ENCODE measurements around the gene ASAP3.
A peak's percentile ranks its signal among the peaks of the same experiment; 100 is the strongest.

The ASAP3 gene

GRCh38 chr1:23477359-23478144, 6.4 kb downstream of the ASAP3 start:
- DNase-seq, result no peak

DNA sequence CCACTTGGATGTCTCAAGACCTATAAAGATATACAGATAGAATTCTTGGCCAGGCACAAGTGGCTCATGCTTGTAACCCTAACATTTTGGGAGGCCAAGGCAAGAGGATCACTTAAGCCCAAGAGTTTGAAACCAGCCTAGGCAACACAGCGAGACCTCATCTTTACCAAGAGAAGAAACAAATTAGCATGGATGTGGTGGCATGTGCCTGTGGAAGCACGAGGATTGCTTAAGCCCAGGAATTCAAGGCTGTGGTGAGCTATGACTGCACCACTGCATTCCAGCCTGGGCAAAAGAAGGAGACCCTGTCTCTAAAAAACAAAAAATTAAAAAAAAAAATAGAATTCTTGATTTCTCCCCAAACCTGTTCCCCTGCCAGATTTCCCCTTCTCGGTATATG, 8.3 kb downstream of the ASAP3 start:
- DNase-seq, result no peak

- no peak for DNase-seq
These were observed 8.8 kb downstream of the ASAP3 start for GRCh38 chr1:23475134-23475628.

DNA sequence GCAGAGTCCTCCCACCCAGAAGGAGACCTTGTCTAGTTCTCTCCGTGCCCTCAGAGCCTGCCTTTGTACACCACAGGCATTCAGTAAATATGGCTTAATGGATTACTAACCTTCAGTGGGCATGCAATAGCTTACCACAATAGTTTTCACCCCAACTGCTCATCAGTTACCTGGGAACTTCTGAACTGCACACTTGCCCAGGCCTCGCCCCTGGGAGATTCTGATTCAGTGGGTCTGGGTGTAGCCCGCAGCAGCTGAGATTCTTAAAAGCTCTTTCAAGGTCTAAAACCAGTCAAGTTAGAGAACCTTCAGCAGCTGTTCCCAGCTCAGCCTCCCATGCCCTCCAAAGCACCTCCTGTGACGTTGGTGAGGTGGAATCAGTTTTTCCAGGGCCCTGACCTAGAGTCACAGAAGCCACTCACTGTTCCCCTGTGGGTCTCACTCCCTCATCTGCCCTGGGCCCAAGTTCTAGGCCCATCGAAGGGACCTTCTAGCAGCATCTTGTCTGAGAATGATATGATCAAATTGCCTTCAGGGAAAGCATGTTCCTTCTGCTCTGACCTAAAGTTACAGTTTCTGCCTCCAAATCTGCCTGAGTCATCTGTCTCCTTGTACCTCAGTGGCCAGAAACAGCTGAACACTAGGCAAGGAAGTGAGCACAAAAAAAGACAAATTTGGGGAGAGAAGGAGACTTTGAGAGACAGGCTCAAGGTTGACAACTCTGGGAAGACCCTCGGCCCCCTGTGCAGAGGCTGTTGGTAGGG, 10.8 kb downstream of the ASAP3 start:
- DNase-seq, result no peak

GRCh38 chr1:23472351-23473036, 11.5 kb downstream of the ASAP3 start:
- DNase-seq, result no peak

- DNase-seq, result no peak
These were observed 12.4 kb downstream of the ASAP3 start for GRCh38 chr1:23471473-23472075.

GRCh38 chr1:23470282-23471070, 13.5 kb downstream of the ASAP3 start:
- DNase-seq, result no peak

DNA sequence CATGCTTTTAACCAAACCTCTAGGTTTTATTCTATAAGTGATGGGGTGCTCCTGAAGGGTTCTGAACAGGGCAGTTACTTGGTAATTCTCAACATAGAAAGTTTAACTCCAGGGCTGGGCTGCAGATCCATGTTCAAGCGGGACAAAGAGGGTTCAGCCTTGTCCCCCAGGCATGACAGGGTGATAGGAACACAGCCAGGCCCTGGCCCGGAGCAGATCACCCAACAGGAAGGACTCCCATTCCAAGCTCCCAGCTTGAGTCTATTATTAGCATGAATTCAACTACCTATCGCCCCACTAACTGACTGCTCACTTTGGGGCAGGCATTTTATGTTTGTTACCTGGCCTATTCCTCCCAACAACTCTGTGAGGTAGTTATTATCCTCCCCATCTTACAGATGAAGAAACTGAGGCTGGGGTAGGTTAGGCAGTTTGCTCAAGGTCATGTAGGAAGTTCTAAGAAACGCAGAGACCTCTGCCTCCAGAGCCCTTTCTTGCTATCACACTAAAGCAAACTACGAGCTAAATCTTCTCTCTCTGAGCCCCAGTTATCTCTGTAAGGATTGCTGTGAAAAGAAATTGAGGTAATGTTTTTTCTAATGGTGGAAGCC, 14.5 kb downstream of the ASAP3 start:
- DNase-seq, result no peak

DNA sequence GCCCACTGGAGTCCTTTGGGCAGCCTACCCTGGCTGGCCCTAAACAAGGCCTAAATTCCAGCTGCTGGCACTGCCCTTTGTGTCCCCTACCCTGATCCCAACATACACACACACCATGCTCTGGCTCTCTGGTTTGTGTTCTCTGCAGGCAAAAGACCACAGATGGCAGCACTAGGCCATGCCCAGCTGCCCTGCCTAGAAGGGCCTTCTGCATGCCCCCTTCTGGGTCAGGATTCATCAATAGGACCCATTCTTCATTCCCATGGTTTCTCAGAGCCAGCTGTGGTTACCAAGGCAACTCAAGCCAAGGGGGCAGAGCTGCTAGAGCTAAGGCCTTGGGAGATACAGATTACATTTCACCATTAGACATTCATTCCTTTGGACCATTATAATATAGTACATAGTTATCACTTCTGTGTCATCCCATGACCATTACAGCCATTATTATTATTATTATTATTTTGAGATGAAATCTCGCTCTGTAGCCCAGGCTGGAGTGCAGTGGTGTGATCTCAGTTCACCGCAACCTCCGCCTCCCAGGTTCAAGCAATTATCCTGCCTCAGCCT, 17.5 kb downstream of the ASAP3 start:
- DNase-seq, result no peak

GRCh38 chr1:23463286-23463685, 20.7 kb downstream of the ASAP3 start:
- DNase-seq, result no peak

DNA sequence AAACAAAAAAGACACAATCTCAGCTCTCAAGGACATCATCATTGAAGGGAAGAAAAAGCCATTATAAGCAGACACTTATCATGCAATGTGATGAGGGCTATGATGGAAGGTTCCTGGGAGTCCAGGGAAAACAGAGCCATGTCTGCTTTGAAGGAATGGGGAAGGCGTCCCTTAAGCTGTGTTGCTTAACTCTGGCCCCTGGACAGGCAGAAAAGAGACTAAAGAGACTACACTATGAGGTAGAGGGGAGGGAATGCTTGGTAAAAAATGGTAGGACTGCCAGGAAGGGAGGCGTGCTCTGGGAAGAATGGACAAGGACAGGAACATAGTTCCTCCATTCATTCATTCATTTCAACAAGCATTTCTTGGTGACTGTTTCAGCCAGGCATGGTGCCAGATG, 21.2 kb downstream of the ASAP3 start:
- DNase-seq, result no peak

DNA sequence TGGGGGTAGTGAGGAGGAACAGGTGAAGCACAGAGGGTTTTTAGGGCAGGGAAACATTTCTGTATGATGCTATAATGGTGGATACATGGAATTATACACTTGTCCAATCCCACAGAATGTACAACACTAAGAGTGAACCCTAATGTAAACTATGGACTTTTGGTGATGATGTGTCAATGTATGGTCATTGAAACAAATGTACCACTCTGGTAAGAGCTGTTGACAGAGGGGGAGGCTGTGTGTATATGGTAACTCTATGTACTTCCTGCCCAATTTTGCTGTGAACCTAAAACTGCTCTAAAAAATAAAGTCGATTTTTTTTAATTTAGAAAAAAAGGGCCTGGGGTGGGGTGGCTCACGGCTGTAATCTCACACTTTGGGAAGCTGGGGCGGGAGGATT, 22.9 kb downstream of the ASAP3 start:
- DNase-seq, result no peak

DNA sequence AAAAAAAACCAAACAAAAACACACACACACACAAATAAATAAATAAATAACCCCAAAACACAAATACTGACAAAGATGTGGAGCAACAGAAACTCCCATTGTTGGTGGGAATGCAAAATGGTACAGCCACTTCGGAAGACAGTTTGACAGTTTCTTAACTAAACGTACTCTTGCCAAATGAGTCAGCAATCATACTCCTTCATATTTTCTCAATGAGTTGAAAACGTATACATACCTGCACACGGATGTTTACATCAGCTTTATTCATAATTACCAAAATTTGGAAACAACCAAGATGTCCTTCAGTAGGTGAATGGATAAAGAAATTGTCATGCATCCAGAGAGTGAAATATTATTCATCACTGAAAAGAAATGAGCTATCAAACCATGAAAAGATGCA, 23.5 kb downstream of the ASAP3 start:
- DNase-seq, result no peak

- DNase-seq, result no peak
These were observed 24.6 kb downstream of the ASAP3 start for GRCh38 chr1:23459338-23459757.

- DNase-seq, result no peak
These were observed 27.8 kb downstream of the ASAP3 start for GRCh38 chr1:23456226-23456625.

DNA sequence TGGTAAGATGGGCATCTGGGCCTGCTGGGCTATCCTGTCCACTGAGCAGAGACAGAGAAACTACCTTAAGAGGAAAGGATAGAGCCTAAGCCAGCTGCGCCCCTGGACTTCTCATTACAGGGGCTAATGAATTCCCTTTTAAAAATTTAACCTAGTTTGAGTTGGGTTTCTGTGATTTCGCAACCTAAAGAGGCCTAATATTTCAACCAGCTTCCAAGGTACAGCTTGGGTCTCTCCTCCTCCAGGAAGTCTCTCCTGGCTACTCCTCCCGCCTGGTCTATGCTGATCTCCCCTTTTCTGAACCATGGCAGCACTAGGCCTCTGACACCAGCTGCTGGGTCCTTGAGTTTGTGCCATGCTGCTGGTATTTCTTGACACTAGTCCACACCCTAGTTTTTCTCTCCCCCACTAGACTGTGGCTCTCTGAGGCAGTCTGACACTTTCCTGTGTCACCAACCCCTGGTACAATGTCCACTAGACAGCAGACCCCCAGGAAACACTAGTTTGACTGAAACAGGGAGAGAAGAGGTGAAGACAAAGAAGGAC, 30.5 kb downstream of the ASAP3 start:
- DNase-seq, result no peak

DNA sequence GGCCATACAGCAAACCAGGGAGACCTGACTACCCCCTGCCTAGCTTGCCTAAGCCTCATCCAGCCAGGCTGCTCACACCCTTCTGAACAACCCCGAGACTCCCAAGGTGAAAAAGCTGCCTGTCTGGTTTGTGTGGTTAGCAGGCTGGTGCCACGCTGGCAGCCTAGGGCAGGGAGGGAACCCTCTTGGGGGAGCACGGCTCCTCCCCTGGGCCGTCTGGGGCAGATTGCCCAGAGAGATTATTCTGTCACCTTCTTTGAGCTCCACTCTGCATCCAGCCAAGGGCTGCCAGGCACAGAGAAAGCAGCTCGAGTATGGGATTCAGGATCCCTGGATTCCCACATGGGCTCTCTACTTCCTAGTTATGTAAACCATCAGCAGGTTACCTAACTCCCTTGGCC, 32.0 kb downstream of the ASAP3 start:
- peak; percentile 52 for DNase-seq

- DNase-seq, result no peak
These were observed 32.5 kb downstream of the ASAP3 start for GRCh38 chr1:23451441-23451840.

- DNase-seq, result no peak
These were observed 33.1 kb downstream of the ASAP3 start for GRCh38 chr1:23450894-23451293.

DNA sequence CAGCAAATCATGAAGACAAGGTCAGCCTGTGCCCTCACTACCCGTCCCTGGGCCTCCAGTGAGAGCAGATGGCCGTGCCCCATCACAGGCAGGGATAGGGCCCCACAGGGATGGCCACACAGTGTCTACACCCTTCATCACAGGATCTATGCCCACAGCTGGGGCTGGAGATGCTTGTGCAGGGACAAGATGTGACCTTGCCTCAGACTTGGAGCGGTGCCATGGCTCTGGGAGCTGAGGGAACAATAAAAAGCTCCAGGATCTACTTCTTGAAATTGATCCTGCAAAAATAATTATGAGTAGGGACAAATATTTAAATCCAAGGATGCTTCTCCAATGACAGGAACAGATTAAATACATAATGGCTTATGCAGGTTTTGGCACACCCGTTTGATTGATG, 34.0 kb downstream of the ASAP3 start:
- DNase-seq, result no peak

- no peak for DNase-seq
These were observed 34.7 kb downstream of the ASAP3 start for GRCh38 chr1:23449306-23449705.

Data from NCI-H1436 (cell line).